Measurements from ENCODE around the gene MDM2. TPM values are rescaled to one million over a fixed set of nuclear protein-coding genes. Genes with fewer than 3 reads are reported as not detected.

MDM2 gene
- total RNA-seq, 4 donors from 2014 or later: 64.0 to 124 (median 85.0) TPM

DNA sequence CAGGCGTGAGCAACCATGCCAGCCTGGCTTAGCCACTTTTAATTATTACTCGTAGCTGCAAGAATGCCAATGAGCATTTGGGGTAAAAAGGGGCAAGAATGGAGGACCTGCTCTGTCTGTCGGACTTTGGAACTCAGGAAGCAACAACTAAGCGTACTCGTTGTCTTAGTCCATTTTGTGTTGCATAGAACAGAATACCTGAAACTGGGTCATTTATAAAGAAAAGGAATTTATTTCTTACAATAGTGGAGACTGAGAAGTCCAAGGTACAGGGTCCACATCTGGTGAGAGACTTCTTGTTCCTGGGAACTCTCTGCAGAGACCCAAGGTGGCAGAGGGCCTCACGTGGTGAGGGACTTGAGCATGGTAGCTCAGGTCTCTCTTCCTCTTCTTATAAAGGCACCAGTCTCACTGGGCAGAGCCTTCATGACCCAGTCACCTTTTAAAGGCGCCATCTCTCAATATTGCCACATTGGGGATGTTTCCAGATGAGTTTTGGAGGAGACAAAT lies 32.8 kb upstream of the MDM2 start:
- intact Hi-C loops (cut with DNase I; ENCODE audit: low total_unique reads): no loop called here
- Histone ChIP-seq H3K36me3 (no peaks in the 10 kb centered on the region), H3K27ac (no peak overlapping the region), H3K4me3 (no peak overlapping the region), H3K9me3 (no peaks in the 10 kb centered on the region), H3K4me1 (no peaks in the 10 kb centered on the region), H3K27me3 (no peaks in the 10 kb centered on the region)
- no peak for TF ChIP-seq POLR2A (IDR thresholded peaks at IDR 0.05)
- TF ChIP-seq, protein P1, sequence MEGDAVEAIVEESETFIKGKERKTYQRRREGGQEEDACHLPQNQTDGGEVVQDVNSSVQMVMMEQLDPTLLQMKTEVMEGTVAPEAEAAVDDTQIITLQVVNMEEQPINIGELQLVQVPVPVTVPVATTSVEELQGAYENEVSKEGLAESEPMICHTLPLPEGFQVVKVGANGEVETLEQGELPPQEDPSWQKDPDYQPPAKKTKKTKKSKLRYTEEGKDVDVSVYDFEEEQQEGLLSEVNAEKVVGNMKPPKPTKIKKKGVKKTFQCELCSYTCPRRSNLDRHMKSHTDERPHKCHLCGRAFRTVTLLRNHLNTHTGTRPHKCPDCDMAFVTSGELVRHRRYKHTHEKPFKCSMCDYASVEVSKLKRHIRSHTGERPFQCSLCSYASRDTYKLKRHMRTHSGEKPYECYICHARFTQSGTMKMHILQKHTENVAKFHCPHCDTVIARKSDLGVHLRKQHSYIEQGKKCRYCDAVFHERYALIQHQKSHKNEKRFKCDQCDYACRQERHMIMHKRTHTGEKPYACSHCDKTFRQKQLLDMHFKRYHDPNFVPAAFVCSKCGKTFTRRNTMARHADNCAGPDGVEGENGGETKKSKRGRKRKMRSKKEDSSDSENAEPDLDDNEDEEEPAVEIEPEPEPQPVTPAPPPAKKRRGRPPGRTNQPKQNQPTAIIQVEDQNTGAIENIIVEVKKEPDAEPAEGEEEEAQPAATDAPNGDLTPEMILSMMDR (IDR thresholded peaks at IDR 0.05): no peak
- no peak for DNase-seq

DNA sequence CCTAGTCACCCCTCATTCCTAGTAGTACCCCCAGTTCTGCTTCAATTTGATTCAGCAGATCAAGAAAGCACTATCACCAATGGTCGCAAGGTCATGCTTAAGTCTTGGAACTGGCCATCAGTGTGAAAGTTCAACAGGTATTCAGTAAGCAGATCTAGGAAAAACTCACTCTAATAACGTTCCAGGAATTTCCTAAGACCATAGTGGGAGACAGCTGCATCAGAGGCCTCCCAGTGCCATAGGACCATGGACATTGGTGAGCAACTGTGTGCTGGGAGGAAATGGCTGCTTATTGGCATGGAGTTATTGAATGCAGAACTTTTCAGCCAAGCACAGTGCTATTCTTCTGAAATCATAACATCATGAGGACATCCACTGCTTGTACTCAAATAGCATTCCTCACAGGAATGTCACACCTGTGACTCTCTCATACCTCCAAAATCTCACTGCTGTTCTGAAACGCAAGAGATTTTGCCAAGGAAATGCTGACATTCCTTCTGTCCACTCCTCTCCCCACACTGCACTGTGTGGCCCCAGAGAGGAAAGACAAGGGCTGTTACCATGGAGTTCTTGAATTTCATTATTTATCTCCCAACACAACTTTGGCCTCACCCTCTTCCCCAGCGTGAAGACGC lies 30.9 kb upstream of the MDM2 start:
- Histone ChIP-seq H3K4me1 (no peaks in the 10 kb centered on the region), H3K27ac (no peak overlapping the region), H3K27me3 (no peaks in the 10 kb centered on the region), H3K36me3 (no peaks in the 10 kb centered on the region), H3K9me3 (no peaks in the 10 kb centered on the region), H3K4me3 (no peak overlapping the region)
- intact Hi-C loops (cut with DNase I; ENCODE audit: low total_unique reads): no loop called here
- DNase-seq: no peak
- TF ChIP-seq, protein P1 (IDR thresholded peaks at IDR 0.05): no peak
- TF ChIP-seq POLR2A (IDR thresholded peaks at IDR 0.05): no peak

DNA sequence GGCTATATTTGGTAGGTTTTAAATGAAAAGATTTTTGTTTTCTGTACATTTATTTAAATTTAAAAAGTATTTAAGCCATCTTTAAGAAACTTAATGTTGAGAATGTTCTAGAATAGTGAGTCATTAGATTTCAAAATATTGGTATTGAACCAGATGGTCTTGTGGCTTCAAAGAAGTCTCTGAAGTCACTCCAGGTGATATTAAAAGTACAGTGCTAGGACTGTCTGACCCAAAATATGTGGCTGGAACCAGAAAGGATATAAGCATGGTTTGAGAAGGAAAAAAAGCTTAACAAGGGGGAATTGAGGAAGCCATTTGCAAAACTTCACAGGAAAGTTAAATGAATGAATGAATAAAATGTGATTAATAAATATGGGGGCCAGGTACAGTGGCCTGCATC lies 28.7 kb upstream of the MDM2 start:
- DNase-seq: no peak
- no peaks in the 10 kb centered on the region for H3K36me3 ChIP-seq
- no peak overlapping the region for H3K27ac ChIP-seq
- H3K4me3 ChIP-seq: no peak overlapping the region
- TF ChIP-seq POLR2A (IDR thresholded peaks at IDR 0.05): no peak
- TF ChIP-seq, protein P1 (IDR thresholded peaks at IDR 0.05): no peak
- no peaks in the 10 kb centered on the region for H3K27me3 ChIP-seq
- H3K4me1 ChIP-seq: no peaks in the 10 kb centered on the region
- intact Hi-C loops (cut with DNase I; ENCODE audit: low total_unique reads): no loop called here
- H3K9me3 ChIP-seq: no peaks in the 10 kb centered on the region

DNA sequence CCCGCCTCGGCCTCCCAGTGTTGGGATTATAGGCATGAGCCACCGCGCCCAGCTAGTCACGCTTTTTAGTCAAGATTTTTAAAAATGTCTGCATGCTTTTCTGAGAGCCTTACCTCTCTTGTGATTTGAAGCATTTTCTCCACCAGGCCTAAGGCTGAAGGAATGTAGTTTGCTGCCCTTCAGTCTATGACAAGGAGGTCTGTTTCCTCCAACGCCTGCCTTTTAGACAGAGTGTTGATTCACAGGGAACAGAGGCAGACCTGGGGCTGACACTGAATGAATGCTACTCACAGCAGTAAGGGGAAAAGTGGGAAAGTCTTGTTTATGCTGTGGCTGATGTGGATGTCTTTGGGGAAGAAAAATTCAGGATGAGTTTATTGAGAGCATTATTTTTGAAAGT lies 27.2 kb upstream of the MDM2 start:
- DNase-seq: no peak
- Histone ChIP-seq H3K9me3 (no peaks in the 10 kb centered on the region), H3K4me1 (no peaks in the 10 kb centered on the region), H3K27me3 (no peaks in the 10 kb centered on the region), H3K27ac (no peak overlapping the region), H3K36me3 (no peaks in the 10 kb centered on the region), H3K4me3 (no peak overlapping the region)
- no peak for TF ChIP-seq POLR2A (IDR thresholded peaks at IDR 0.05)
- intact Hi-C loops (cut with DNase I; ENCODE audit: low total_unique reads): no loop called here

DNA sequence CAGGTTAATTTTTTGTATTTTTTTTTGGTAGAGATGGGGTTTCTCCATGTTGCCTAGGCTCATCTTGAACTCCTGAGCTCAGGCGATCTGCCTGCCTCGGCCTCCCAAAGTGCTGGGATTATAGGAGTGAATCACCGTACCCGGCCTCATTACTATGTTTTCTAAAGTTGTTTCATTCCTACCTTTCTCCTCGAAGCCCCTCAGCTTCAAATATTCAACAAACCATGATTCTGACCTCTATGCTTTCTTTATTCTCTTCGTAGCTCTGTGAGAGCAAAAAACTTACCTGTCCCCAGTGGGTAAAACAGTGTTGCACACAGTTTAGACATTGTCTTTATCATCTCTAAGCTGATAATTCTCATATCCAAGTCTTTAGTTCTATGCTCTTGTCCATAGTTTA lies 26.2 kb upstream of the MDM2 start:
- no peaks in the 10 kb centered on the region for H3K4me1 ChIP-seq
- no peaks in the 10 kb centered on the region for H3K36me3 ChIP-seq
- H3K27ac ChIP-seq: no peak overlapping the region
- no peaks in the 10 kb centered on the region for H3K27me3 ChIP-seq
- TF ChIP-seq, protein P1 (IDR thresholded peaks at IDR 0.05): no peak
- no peak for TF ChIP-seq POLR2A (IDR thresholded peaks at IDR 0.05)
- H3K4me3 ChIP-seq: no peak overlapping the region
- intact Hi-C loops (cut with DNase I; ENCODE audit: low total_unique reads): no loop called here
- DNase-seq: no peak
- no peaks in the 10 kb centered on the region for H3K9me3 ChIP-seq

All from uterus (tissue), 4 donors.